ENCODE data around the gene KIRREL2.
A peak's percentile ranks its signal among the peaks of the same experiment; 100 is the strongest.

- no peak for TF ChIP-seq JUN (IDR thresholded peaks at IDR 0.05; ENCODE audit: borderline replicate concordance, low read depth, low read length)
- TF ChIP-seq JUN (CRISPR knock-in tag; IDR thresholded peaks at IDR 0.05; ENCODE audit: borderline replicate concordance), result no peak
- TF ChIP-seq TGIF2 (CRISPR knock-in tag; IDR thresholded peaks at IDR 0.05), result no peak
- TF ChIP-seq ZFPM2 (CRISPR knock-in tag; IDR thresholded peaks at IDR 0.05), result no peak
- TF ChIP-seq PHF8 (IDR thresholded peaks at IDR 0.05; ENCODE audit: borderline replicate concordance, low read length), result no peak
- TF ChIP-seq, protein P1, sequence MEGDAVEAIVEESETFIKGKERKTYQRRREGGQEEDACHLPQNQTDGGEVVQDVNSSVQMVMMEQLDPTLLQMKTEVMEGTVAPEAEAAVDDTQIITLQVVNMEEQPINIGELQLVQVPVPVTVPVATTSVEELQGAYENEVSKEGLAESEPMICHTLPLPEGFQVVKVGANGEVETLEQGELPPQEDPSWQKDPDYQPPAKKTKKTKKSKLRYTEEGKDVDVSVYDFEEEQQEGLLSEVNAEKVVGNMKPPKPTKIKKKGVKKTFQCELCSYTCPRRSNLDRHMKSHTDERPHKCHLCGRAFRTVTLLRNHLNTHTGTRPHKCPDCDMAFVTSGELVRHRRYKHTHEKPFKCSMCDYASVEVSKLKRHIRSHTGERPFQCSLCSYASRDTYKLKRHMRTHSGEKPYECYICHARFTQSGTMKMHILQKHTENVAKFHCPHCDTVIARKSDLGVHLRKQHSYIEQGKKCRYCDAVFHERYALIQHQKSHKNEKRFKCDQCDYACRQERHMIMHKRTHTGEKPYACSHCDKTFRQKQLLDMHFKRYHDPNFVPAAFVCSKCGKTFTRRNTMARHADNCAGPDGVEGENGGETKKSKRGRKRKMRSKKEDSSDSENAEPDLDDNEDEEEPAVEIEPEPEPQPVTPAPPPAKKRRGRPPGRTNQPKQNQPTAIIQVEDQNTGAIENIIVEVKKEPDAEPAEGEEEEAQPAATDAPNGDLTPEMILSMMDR (IDR thresholded peaks at IDR 0.05 in 2 of 3, conservative IDR thresholded peaks at IDR 0.05 in 1 of 3; ENCODE audit: insufficient read depth in 2 of 3, low read depth in 1 of 3, low read length in 3 of 3), result no peak
- TF ChIP-seq, protein P2, sequence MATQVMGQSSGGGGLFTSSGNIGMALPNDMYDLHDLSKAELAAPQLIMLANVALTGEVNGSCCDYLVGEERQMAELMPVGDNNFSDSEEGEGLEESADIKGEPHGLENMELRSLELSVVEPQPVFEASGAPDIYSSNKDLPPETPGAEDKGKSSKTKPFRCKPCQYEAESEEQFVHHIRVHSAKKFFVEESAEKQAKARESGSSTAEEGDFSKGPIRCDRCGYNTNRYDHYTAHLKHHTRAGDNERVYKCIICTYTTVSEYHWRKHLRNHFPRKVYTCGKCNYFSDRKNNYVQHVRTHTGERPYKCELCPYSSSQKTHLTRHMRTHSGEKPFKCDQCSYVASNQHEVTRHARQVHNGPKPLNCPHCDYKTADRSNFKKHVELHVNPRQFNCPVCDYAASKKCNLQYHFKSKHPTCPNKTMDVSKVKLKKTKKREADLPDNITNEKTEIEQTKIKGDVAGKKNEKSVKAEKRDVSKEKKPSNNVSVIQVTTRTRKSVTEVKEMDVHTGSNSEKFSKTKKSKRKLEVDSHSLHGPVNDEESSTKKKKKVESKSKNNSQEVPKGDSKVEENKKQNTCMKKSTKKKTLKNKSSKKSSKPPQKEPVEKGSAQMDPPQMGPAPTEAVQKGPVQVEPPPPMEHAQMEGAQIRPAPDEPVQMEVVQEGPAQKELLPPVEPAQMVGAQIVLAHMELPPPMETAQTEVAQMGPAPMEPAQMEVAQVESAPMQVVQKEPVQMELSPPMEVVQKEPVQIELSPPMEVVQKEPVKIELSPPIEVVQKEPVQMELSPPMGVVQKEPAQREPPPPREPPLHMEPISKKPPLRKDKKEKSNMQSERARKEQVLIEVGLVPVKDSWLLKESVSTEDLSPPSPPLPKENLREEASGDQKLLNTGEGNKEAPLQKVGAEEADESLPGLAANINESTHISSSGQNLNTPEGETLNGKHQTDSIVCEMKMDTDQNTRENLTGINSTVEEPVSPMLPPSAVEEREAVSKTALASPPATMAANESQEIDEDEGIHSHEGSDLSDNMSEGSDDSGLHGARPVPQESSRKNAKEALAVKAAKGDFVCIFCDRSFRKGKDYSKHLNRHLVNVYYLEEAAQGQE (IDR thresholded peaks at IDR 0.05; ENCODE audit: borderline replicate concordance), result no peak
- TF ChIP-seq, protein P2 (CRISPR knock-in tag; IDR thresholded peaks at IDR 0.05; ENCODE audit: low read depth), result no peak
- TF ChIP-seq E2F4 (CRISPR knock-in tag; IDR thresholded peaks at IDR 0.05; ENCODE audit: low read depth), result no peak
- TF ChIP-seq RERE (CRISPR knock-in tag; IDR thresholded peaks at IDR 0.05; ENCODE audit: borderline replicate concordance), result no peak
- no peak for TF ChIP-seq ZFX (CRISPR knock-in tag; IDR thresholded peaks at IDR 0.05)
- no peak for TF ChIP-seq RFX1 (IDR thresholded peaks at IDR 0.05)
- TF ChIP-seq, protein P3, sequence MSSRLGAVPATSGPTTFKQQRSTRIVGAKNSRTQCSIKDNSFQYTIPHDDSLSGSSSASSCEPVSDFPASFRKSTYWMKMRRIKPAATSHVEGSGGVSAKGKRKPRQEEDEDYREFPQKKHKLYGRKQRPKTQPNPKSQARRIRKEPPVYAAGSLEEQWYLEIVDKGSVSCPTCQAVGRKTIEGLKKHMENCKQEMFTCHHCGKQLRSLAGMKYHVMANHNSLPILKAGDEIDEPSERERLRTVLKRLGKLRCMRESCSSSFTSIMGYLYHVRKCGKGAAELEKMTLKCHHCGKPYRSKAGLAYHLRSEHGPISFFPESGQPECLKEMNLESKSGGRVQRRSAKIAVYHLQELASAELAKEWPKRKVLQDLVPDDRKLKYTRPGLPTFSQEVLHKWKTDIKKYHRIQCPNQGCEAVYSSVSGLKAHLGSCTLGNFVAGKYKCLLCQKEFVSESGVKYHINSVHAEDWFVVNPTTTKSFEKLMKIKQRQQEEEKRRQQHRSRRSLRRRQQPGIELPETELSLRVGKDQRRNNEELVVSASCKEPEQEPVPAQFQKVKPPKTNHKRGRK (tag; IDR thresholded peaks at IDR 0.05), result 0 out of 2 replicates have a peak, but pooled peaks have one; percentile 24
- TF ChIP-seq, protein P4, sequence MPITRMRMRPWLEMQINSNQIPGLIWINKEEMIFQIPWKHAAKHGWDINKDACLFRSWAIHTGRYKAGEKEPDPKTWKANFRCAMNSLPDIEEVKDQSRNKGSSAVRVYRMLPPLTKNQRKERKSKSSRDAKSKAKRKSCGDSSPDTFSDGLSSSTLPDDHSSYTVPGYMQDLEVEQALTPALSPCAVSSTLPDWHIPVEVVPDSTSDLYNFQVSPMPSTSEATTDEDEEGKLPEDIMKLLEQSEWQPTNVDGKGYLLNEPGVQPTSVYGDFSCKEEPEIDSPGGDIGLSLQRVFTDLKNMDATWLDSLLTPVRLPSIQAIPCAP (CRISPR knock-in tag; IDR thresholded peaks at IDR 0.05; ENCODE audit: borderline replicate concordance), result no peak
Observed at GRCh38 chr19:35844482-35845214, 12.1 kb upstream of the KIRREL2 start.
